A673 (cell line): ENCODE measurements around the gene MUS81.

Experiments used
- CTCF ChIP-seq: fragments of 300-800, 200-600 bp; sonication (generic); conservative IDR thresholded peaks from 2 replicates; pipeline ENCODE4 v1.5.1; 2017; ENCODE audit warnings: low read depth, mild to moderate bottlenecking, antibody characterized with exemption, low read length, moderate library complexity, mixed read lengths
- EZH2 ChIP-seq: fragments of 200-600 bp; sonication (generic); IDR thresholded peaks from 2 replicates; pipeline ENCODE4 v1.6.1; 2017; ENCODE audit warnings: borderline replicate concordance, low read depth, mild to moderate bottlenecking, mixed read lengths, antibody characterized with exemption, low read length; ENCODE audit not compliant: poor library complexity, severe bottlenecking

DNA sequence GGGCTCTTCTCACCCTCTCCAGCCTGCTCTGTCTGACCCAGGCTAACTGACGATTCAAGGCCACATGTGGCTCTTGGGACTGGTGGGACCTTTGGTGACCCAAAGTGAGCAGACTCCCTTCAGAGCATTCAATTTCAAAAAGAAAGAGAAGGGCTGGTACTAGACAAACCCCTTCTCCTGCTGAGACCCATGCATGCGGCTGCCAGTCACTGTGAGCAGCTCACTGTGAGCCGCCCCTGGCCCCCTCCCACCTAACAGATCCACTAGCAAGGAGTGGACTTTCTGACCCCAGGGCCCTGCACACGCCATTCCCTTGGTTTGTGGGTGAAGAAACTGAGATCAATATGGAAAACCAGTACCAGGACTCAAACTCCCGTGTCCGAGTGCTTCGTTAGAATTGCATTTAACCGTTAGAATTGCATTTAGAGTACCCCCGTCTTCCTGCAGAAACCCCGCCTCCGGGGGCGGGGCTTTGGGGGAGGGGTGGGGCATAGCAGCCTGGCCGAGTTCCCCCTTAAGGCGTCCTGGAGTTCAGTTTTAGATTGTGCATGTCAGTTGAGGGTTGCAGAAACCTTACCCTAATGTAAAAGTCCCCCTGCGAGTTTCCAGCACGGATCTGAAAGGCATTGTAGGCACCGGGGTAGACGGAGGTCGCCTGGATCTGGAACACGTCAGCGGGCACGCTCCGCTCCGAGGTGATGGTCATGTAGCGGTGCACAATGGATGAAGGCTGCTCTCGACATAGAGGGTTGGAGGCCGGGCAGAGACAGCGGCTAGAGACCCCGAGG lies 7.2 kb downstream of the MUS81 start:
- TF ChIP-seq CTCF (no peak), EZH2 (no peak)
